KMS-11 (cell line): Measurements from ENCODE around the gene PPEF1.
"Not testable (repeated sequence)": the region's sequence is repeated elsewhere in the genome, so short reads cannot be mapped to it uniquely, and the experiment has no call there.

Source experiments
- H2AFZ ChIP-seq: fragments of 200-600 bp; sonication (generic); 2 replicates; pipeline ENCODE4 v1.6.1; 2016; ENCODE audit warnings: antibody characterized with exemption, mixed run types, low read depth
- H3K27ac ChIP-seq: fragments of 200-600 bp; sonication (generic); 2 replicates; pipeline ENCODE4 v1.6.1; 2016; ENCODE audit warnings: mild to moderate bottlenecking, mixed run types
- H3K27me3 ChIP-seq: fragments of 200-600 bp; sonication (generic); 2 replicates; pipeline ENCODE4 v1.6.1; 2017; ENCODE audit warnings: mild to moderate bottlenecking, low read depth, mixed run types, moderate library complexity; ENCODE audit not compliant: insufficient read depth
- H3K36me3 ChIP-seq: fragments of 200-600 bp; sonication (generic); 2 replicates; pipeline ENCODE4 v1.6.1; 2017; ENCODE audit warnings: mild to moderate bottlenecking, mixed run types; ENCODE audit not compliant: insufficient read depth
- H3K4me1 ChIP-seq: fragments of 200-600 bp; sonication (generic); 2 replicates; pipeline ENCODE4 v1.6.1; 2016; ENCODE audit warnings: mild to moderate bottlenecking, low read depth, mixed run types; ENCODE audit not compliant: poor library complexity, severe bottlenecking
- H3K4me2 ChIP-seq: fragments of 200-600 bp; sonication (generic); 2 replicates; pipeline ENCODE4 v1.7.0; 2016; ENCODE audit warnings: mild to moderate bottlenecking, mixed run types
- H3K4me3 ChIP-seq: fragments of 200-600 bp; sonication (generic); IDR thresholded peaks from 2 replicates; pipeline ENCODE4 v1.6.1; 2017; ENCODE audit warnings: low read depth, low read length, mixed read lengths; ENCODE audit not compliant: insufficient read depth
- H3K79me2 ChIP-seq: fragments of 200-600 bp; sonication (generic); 2 replicates; pipeline ENCODE4 v1.6.1; 2016; ENCODE audit warnings: low read depth, mixed run types; ENCODE audit not compliant: insufficient read depth
- H3K9ac ChIP-seq: fragments of 200-600 bp; sonication (generic); 2 replicates; pipeline ENCODE4 v1.6.1; 2016; ENCODE audit warnings: mild to moderate bottlenecking, mixed run types
- H4K20me1 ChIP-seq: fragments of 200-600 bp; sonication (generic); 2 replicates; pipeline ENCODE4 v1.6.1; 2016; ENCODE audit warnings: mild to moderate bottlenecking, mixed run types; ENCODE audit not compliant: insufficient read depth
- TF ChIP-seq, protein P1 (sequence below): fragments of 200-600 bp; sonication (generic); conservative IDR thresholded peaks from 2 replicates; pipeline ENCODE4 v1.6.1; 2017; ENCODE audit warnings: low read depth, mild to moderate bottlenecking, antibody characterized with exemption, low read length, moderate library complexity, mixed read lengths

PPEF1 gene

DNA sequence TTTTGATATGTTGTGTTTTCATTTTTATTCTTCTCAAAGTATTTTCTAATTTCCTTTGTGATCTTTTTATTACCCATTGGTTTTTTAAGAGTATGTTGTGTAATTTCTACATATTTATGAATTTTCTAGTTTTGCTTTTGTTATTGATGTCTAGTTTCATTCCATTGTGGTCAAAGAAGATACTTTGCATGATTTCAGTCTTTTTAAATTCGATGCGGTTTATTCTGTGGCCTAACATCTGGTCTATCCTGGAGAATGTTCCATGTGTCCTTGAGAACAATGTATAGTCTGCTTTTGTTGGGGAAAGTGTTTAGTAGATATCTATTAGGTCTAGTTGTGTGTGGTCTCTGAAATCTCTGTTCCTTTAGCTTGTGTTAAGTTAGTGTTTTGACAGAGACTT lies 46.2 kb downstream of the PPEF1 start:
- Histone ChIP-seq H3K4me1 (peaks cover 12% of the 10 kb centered on the region), H3K27me3 (no peaks in the 10 kb centered on the region), H3K79me2 (no peaks in the 10 kb centered on the region), H4K20me1 (no peaks in the 10 kb centered on the region), H2AFZ (no peak overlapping the region), H3K27ac (no peak overlapping the region; the same call in 1 of the 2 replicates), H3K4me2 (peak overlapping the region; percentile 9; the same call in 1 of the 2 replicates), H3K4me3 (no peak overlapping the region), H3K36me3 (no peaks in the 10 kb centered on the region), H3K9ac (no peak overlapping the region)
- TF ChIP-seq, protein P1, sequence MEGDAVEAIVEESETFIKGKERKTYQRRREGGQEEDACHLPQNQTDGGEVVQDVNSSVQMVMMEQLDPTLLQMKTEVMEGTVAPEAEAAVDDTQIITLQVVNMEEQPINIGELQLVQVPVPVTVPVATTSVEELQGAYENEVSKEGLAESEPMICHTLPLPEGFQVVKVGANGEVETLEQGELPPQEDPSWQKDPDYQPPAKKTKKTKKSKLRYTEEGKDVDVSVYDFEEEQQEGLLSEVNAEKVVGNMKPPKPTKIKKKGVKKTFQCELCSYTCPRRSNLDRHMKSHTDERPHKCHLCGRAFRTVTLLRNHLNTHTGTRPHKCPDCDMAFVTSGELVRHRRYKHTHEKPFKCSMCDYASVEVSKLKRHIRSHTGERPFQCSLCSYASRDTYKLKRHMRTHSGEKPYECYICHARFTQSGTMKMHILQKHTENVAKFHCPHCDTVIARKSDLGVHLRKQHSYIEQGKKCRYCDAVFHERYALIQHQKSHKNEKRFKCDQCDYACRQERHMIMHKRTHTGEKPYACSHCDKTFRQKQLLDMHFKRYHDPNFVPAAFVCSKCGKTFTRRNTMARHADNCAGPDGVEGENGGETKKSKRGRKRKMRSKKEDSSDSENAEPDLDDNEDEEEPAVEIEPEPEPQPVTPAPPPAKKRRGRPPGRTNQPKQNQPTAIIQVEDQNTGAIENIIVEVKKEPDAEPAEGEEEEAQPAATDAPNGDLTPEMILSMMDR = no peak

GRCh38 chrX:18755651-18756050 lies 48.2 kb downstream of the PPEF1 start:
- no peaks in the 10 kb centered on the region for H4K20me1 ChIP-seq
- no peaks in the 10 kb centered on the region for H3K27me3 ChIP-seq
- TF ChIP-seq, protein P1 = no peak
- H3K9ac ChIP-seq = no peak overlapping the region
- H3K27ac ChIP-seq = no peak overlapping the region
- H2AFZ ChIP-seq = no peak overlapping the region
- no peaks in the 10 kb centered on the region for H3K79me2 ChIP-seq
- H3K4me1 ChIP-seq = peaks cover 12% of the 10 kb centered on the region
- no peak overlapping the region for H3K4me2 ChIP-seq
- H3K36me3 ChIP-seq = no peaks in the 10 kb centered on the region
- H3K4me3 ChIP-seq = no peak overlapping the region

- no peaks in the 10 kb centered on the region for H4K20me1 ChIP-seq
- TF ChIP-seq, protein P1 = no peak
- no peak overlapping the region for H3K4me3 ChIP-seq
- H3K27me3 ChIP-seq = no peaks in the 10 kb centered on the region
- no peak overlapping the region for H3K4me2 ChIP-seq
- H2AFZ ChIP-seq = no peak overlapping the region
- H3K27ac ChIP-seq = no peak overlapping the region
- H3K36me3 ChIP-seq = no peaks in the 10 kb centered on the region
- H3K79me2 ChIP-seq = no peaks in the 10 kb centered on the region
- H3K9ac ChIP-seq = no peak overlapping the region
- peaks cover 10% of the 10 kb centered on the region for H3K4me1 ChIP-seq
Measured at GRCh38 chrX:18757956-18758932, 50.8 kb downstream of the PPEF1 start.

DNA sequence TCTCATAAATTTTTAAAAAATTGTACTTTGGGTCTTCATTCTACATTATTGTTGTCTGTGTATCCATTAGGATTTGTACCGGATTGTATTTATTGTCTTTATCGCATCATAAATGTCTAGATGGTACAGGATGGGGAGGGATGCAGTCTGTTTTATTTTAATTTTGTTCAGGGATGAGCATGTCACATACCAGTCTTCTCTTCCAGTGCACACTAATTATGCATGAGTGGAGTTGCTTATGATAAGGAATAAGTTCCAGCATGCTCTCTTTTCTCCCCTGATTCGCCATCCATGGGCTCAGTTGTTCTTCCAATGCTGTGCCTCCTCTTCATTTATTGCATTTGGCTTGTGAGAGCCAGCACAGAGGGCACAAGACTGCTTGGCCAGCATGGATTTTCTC lies 54.3 kb downstream of the PPEF1 start:
- H2AFZ ChIP-seq = no peak overlapping the region
- H3K79me2 ChIP-seq = no peaks in the 10 kb centered on the region
- H3K27ac ChIP-seq = no peak overlapping the region
- H3K36me3 ChIP-seq = no peaks in the 10 kb centered on the region
- H3K9ac ChIP-seq = no peak overlapping the region
- H3K4me3 ChIP-seq = no peak overlapping the region
- no peaks in the 10 kb centered on the region for H3K4me1 ChIP-seq
- no peaks in the 10 kb centered on the region for H4K20me1 ChIP-seq
- H3K27me3 ChIP-seq = no peaks in the 10 kb centered on the region
- TF ChIP-seq, protein P1 = no peak
- no peak overlapping the region for H3K4me2 ChIP-seq

DNA sequence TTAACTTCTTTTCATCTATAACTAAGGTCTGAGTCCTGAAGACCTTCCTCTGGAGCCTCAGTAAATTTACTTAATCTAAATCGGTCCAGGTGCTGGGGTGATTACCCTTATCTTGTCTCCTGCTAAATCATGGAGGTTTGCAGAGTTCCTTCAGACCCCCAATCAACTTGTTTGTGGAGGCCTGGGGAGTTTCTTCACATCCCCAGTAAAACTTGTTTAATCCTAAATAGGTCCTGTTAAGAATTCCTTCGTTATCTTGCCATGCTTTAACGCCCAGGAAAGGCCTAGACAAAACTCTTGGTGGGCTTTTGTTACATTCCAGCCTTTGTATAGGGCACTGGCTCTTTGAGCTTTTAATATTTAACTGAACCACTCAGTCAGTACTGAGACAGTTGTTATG lies 55.7 kb downstream of the PPEF1 start:
- not testable (repeated sequence) for H3K27me3 ChIP-seq, H4K20me1 ChIP-seq, H3K4me2 ChIP-seq, H3K4me3 ChIP-seq, H3K79me2 ChIP-seq, H3K27ac ChIP-seq, H3K36me3 ChIP-seq, H3K4me1 ChIP-seq, H2AFZ ChIP-seq, H3K9ac ChIP-seq
